GM21576 (cell line): ENCODE results near the gene SPAG16.
A peak's percentile ranks its signal among the peaks of the same experiment; 100 is the strongest.

Experiments
- ATAC-seq: cut with Tn5 transposase; IDR thresholded peaks from one replicate; pipeline ENCODE4 v1.9.1; 2021; ENCODE audit warnings: mild to moderate bottlenecking, moderate library complexity; ENCODE audit not compliant: unreplicated experiment

Gene SPAG16

GRCh38 chr2:213537579-213537978 is 253.3 kb downstream of the SPAG16 start:
- ATAC-seq = peak; percentile 79

- ATAC-seq = no peak
These were observed 260.7 kb downstream of the SPAG16 start for GRCh38 chr2:213544940-213545339.

DNA sequence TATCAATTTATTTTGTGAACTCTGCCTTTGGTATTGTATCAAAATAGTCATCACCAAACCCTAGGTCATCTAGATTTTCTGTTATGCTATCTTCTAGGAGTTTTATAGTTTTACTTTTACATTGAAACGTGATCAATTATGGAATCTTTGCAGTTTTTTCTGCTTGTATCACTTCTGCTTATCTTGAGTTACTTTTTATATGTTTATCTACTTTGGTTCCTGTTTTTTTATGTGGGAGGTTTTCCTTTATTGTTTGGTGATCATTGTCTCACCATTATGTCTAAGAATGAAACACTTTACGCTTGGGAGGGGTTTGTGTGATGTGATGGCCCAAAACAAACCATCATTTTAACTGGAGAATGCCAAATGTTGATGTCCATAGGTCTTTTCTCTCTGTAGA is 261.2 kb downstream of the SPAG16 start:
- no peak for ATAC-seq

DNA sequence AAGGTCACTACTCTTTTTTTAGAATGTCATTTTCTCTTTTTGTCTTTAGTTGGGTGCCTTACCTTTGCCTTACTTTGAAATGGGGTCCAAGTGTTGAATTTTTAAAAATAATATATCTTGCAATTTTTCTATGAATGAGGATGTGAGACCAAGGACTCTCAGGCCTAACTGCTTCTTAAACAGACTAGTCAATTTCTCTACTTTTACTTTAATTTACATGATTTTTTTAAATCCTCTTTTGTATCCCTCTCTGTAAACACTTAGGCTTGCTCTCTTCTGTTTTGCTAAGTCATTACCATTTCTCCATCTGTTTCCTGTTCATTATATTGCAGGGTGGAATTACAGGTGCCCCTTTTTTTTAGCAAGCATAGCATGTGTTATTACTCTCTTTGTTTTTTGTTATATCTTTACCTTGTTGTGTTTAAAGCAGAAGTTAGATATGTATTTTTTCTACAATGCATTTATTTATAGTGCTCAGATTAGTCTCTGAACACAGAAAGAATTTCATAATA is 261.8 kb downstream of the SPAG16 start:
- ATAC-seq = no peak

- ATAC-seq = no peak
These were observed 267.3 kb downstream of the SPAG16 start for GRCh38 chr2:213551526-213551925.

DNA sequence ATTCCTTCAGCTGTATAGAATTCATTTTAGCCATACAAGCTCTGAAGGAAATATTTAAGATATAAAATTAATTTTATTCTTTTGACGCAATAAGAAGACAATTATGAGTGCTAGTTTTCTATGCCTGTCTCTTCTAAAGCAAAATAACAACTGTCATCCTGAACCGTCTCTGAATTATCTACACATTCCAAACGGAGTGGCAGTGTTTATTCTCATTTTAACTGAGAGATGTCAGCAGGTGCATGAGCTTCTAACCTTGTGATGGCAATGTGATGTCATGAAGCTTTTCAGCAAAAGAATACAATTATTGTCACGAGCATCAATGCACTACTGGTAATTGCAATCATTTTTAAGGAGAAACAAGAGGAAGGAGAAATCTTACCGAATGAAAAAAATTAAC is 274.8 kb downstream of the SPAG16 start:
- no peak for ATAC-seq

- no peak for ATAC-seq
These were observed 277.5 kb downstream of the SPAG16 start for GRCh38 chr2:213561759-213562158.

DNA sequence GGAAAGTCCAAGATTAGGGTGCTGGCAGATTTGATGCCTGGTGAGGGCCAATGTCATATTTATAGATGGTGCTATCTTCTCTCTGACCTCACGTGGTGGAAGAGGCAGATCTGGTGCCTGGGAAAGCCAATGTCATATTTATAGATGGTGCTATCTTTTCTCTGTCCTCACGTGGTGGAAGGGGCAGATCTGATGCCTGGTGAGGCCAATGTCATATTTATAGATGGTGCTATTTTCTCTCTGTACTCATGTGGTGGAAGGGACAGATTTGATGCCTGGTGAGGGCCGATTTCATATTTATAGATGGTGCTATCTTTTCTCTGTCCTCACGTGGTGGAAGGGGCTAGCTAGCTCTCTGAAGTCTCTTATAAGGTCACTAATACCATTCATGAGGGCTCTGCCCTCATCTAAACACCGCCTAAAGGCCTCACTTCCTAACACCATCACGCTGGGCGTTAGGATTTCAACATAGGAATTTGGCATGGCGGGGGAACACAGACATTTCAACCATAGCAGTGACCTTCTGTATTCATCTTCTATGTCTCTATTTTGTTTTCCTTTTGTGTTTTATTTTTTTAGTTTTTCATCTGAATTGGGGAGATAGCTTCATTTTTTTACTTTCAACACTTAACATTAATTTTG is 278.4 kb downstream of the SPAG16 start:
- no peak for ATAC-seq

- no peak for ATAC-seq
These were observed 282.6 kb downstream of the SPAG16 start for GRCh38 chr2:213566846-213567245.

DNA sequence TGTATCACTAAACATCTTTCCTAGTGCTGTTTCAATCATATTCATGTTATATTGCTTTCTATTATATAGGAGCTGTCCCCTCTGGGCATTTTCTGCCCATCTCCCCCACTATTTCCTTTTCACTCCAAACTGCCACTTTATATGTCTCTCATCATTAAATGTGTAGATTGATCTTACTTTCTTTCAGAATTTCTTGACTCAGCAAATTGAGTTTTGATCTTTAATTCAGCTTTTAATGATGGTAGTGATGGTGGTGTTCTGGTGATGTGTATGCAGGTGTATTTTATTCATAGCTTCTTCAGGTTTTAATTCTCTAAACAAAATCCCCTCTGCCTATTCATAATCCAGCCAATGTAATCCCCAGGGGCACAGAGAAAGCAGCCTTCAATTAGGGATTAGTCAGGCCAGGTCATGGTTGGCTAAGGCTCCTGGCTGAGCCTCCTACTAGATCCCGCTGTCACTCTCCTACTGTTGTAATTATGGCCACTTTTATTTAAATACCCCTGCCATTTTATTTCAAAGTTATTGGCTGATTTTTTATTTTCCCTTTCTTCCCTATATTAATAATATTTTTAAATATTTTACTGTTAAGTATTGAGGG is 325.4 kb downstream of the SPAG16 start:
- ATAC-seq = no peak

- ATAC-seq = peak; percentile 66
These were observed 342.9 kb downstream of the SPAG16 start for GRCh38 chr2:213627054-213627710.

DNA sequence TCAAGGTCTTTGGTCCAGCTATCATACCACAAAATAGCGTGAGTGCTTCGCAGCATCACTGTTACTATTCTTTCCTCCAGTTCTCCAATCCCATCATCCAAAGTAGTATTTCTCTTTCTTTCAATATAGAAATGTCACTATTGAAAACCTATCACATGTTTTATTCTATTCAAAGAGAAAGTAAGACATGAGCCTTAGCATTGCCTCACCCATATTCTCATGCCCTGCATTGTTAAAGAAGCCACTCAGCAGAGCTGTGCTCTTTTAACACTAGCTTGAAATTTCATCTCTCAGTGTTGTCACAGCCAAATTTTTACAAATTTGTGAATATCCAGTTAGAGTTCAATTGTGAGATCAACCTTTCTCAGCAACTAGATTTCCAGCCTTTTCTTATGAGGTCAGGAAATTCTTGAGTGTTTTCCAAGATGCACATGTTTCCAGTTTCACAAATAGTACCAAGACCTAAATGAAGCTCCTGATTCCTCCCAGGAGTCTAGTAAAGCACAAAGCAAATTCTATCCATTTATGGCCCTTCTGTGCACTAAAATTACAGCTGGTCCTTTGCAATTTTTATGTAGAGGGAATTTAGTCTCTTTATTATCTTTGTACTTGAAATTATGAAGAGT is 343.7 kb downstream of the SPAG16 start:
- peak; percentile 35 for ATAC-seq

DNA sequence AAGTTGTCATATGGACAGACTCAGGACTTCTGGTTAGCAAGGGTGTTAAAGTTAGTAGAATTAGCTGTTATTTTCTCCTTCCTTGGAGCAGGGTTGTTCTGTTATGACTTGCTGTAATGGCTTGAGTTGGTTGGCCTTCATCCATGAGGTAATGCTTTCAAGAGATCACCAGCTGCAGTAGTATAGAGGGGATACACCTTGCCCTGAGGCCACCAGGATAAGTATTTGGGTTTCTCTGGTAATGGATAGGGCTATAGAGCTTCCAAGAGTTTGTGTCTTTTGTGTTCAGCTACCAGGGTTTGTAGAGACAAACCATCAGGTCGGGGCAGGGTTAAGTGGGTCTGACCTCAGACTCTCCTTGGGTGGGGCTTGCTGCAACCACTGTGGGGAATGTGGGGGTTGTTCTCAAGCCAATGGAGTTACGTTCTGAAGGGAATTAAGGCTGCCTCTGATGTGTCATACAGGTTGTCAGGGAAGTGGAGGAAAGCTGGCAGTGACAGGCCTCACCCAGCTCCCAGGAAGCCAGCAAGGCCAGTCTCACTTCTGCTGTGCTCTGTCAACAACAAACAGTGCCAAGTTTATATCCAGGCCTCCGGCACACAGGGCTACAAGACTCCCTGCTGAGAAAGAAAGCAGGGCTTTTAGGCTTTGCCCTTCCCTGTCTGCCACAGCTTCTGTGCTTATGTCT is 356.6 kb downstream of the SPAG16 start:
- no peak for ATAC-seq

GRCh38 chr2:213644926-213645325 is 360.7 kb downstream of the SPAG16 start:
- no peak for ATAC-seq

DNA sequence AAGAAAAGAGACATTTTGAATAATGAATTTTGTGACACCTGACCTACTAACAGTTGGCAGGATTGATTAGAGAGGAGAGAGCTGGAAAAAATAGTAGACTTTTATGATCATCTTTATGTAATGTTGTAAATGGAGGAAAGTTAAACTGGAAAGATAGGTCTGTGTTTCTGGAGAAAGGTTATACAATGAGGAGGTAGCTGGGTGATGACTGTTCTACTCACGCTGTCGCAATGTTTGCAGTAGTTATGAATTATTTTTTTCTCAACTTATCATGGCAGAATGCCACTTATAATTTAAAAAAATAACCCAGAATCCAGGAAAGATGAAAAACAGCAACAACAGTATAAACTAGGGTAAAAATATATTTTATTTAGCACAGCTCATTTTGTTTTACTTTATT is 364.9 kb downstream of the SPAG16 start:
- no peak for ATAC-seq

- ATAC-seq = no peak
These were observed 380.6 kb downstream of the SPAG16 start for GRCh38 chr2:213664817-213665216.

GRCh38 chr2:213669657-213670056 is 385.4 kb downstream of the SPAG16 start:
- ATAC-seq = no peak

DNA sequence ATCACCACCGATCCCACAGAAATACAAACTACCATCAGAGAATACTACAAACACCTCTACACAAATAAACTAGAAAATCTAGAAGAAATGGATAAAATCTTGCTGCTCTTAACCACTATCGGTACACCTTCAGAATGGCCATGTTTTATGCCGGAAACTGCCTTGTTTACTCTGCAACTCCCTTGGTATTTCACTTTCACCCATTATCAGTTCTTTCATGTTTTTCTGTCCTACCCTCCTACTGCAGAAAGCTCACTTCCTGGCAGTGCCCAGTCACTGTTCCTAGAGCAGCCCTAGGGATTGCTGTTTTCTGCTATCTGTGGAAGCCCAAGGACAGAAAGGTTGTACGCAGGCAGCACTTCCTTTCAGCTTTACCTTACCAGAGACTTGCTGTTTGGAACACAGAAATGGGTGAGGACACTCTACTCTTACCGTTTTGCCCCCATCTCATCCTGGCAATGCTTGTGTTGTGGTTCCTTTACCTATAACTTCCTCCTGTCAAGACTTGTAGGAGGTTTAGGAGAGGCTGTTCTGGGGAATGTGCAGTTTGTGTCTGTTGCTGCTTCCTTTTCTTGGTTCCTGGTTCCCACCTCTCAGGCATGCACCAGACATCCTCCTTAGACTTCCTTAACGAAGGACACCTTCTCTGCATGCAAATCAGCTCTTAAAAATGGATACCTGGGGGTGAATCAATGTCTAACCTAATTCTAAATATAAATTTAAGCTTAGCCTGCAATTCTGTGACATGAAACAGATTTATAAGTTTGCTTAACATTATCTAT is 394.4 kb downstream of the SPAG16 start:
- ATAC-seq = no peak

DNA sequence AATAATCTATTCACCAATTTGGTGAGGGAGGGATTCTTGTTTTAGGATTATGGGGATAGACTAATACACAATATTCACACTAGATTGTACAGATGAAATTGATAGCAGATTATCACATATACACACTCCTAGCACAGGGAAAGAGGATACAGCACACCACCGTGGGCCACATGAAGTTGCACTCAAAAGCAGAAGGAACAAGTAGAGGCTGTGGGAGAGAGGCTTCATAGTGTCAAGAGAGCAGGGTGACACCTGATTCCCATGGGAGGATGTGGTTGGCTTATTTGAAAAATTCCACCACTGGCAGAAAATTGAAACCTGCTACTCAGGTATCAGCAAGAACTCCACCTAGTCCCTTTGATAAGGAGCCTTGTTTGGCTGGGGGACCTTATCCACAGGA is 395.6 kb downstream of the SPAG16 start:
- ATAC-seq = no peak

- no peak for ATAC-seq
These were observed 398.0 kb downstream of the SPAG16 start for GRCh38 chr2:213682276-213682675.
